Activated T-cell treated with anti-CD3 and anti-CD28 coated beads, Interleukin-2, amount 50 U/mL, for 4 hours (primary cell): ENCODE results near the gene GAGE12J. TPM values are rescaled to one million over a fixed set of nuclear protein-coding genes. Genes with fewer than 3 reads are reported as not detected.
"Not testable (repeated sequence)": the region's sequence is repeated elsewhere in the genome, so short reads cannot be mapped to it uniquely, and the experiment has no call there.

Source experiments
- ATAC-seq, 2 donors: fragments of 200-7000 bp; cut with Tn5 transposase; one replicate each; pipeline ENCODE4 v1.10.0; 2021
- DNase-seq: peaks from one replicate; pipeline ENCODE4 v3.0.0-alpha.2; 2020
- H3K27me3 Mint-ChIP-seq: one replicate; pipeline ENCODE4 v1.8.0; 2021; ENCODE audit warnings: low read depth, mixed read lengths
- H3K36me3 Mint-ChIP-seq: one replicate; pipeline ENCODE4 v1.8.0; 2022; ENCODE audit warnings: mixed read lengths; ENCODE audit not compliant: insufficient read depth
- H3K4me1 Mint-ChIP-seq: one replicate; pipeline ENCODE4 v1.8.0; 2021; ENCODE audit warnings: low read depth, mixed read lengths
- H3K4me3 Mint-ChIP-seq: one replicate; pipeline ENCODE4 v1.8.0; 2021; ENCODE audit warnings: mild to moderate bottlenecking, moderate library complexity, mixed read lengths
- H3K9me3 Mint-ChIP-seq: one replicate; pipeline ENCODE4 v1.8.0; 2021; ENCODE audit warnings: mixed read lengths
- total RNA-seq, 3 donors: library from RNA; stranded (reverse); gene quantifications; one replicate each; pipeline ENCODE4 v1.2.1, GENCODE V29; 2021

GAGE12J gene
- total RNA-seq, 3 donors from 2014 or later: not detected

DNA sequence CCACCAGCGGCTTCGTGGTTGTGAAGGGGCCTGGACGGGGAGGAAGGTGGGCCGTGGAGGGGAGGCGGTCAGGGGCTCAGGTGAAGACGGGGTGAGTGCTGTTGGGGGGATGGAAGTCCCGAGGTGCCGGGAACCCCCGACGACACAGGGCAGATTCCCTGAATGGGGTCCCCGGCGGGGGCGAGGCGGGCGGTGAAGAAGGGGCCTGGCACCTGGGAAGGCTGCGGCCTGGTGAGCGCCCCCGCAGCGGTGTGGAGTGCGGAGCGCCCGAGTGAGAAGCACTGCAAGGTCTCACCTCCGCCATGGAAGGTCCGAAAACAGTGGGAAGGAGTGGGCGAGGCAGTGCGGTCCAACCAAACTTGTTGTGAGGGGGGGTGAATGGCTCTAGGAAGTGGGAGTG lies 10.0 kb downstream of the GAGE12J start:
- not testable (repeated sequence) for H3K9me3 Mint-ChIP-seq, H3K4me1 Mint-ChIP-seq, ATAC-seq, H3K36me3 Mint-ChIP-seq, H3K27me3 Mint-ChIP-seq, H3K4me3 Mint-ChIP-seq
- DNase-seq: peak; percentile 32

DNA sequence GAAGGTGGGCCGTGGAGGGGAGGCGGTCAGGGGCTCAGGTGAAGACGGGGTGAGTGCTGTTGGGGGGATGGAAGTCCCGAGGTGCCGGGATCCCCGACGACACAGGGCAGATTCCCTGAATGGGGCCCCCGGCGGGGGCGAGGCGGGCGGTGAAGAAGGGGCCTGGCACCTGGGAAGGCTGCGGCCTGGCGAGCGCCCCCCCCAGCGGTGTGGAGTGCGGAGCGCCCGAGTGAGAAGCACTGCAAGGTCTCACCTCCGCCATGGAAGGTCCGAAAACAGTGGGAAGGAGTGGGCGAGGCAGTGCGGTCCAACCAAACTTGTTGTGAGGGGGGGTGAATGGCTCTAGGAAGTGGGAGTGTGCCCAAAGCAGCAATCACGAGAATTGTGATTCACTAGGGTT lies 19.6 kb downstream of the GAGE12J start:
- DNase-seq, H3K36me3 Mint-ChIP-seq, H3K4me1 Mint-ChIP-seq, ATAC-seq, H3K9me3 Mint-ChIP-seq, H3K27me3 Mint-ChIP-seq, H3K4me3 Mint-ChIP-seq: not testable (repeated sequence)

DNA sequence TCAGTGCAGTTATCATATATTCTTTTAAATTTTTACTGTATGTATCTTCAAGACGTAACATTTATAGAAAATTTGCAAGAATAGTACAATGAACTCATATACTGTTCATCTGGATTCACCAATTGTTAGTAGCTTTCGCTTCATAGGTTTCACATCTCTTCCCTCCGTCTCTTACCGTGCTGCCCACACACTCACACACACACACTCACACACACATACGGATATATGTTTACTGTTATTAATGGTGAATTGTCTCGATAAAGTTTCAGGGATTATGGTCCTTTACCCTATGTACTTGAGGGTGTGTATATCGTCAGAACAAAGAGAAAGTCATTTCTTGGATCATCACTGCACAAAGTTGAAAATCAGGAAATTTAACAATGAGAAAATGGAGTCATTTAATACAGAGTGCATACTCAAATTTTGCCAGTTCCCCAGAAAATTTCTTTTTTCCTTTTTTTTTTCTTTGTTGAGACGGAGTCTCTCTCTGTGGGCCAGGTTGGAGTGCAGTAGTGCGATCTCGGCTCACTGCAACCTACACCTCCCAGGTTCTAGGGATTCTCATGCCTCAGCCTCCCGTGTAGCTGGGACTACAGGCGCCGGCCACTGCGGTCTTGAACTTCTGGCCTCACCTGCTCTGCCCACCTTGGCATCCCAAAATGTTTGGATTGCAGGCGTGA lies 22.8 kb downstream of the GAGE12J start:
- H3K36me3 Mint-ChIP-seq, DNase-seq, H3K4me3 Mint-ChIP-seq: not testable (repeated sequence)

DNA sequence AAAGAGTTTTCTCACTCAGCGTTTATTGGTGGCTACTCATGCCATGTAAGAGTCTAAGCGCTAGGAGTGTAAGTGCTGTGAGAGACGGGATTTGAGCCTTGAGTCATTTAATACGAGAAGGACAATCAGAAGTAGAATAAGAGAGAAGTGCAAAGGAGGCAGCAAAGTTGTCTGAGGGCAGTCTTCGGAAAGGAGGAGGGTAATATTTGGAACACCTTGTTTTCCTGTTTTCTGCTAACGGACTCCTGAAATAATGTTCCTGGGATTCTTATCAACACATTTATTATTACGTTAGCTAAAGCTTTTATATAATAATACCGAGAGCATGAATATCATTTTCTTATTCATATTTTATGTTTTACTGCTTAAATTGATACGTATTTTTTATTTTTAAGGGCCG lies 23.6 kb downstream of the GAGE12J start:
- H3K9me3 Mint-ChIP-seq, ATAC-seq, DNase-seq, H3K36me3 Mint-ChIP-seq, H3K4me3 Mint-ChIP-seq, H3K4me1 Mint-ChIP-seq, H3K27me3 Mint-ChIP-seq: not testable (repeated sequence)

More for the DNA sequence above, 22.8 kb downstream of the GAGE12J start:
- not testable (repeated sequence) for H3K9me3 Mint-ChIP-seq, H3K27me3 Mint-ChIP-seq, H3K4me1 Mint-ChIP-seq, ATAC-seq

DNA sequence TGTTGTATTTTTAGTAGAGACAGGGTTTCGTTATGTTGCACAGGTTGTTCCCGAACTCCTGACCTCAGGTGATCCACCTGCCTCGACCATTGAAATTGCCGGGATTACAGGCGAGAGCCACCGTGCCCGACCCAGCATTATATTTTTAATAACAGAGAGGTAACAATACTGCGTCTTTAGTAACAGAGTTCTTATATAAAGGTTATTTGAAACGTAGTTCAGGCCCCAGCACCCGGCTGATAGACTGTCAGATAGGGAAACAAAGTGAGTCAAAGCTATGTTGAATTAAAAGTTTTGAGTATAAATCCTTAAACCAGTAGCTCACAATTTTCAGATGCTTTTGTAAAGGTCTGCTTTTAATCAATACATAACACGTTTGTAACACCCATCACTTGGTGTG lies 24.3 kb downstream of the GAGE12J start:
- H3K27me3 Mint-ChIP-seq, DNase-seq, H3K36me3 Mint-ChIP-seq: not testable (repeated sequence)

More for the DNA sequence above, 24.3 kb downstream of the GAGE12J start:
- H3K9me3 Mint-ChIP-seq, H3K4me1 Mint-ChIP-seq, ATAC-seq, H3K4me3 Mint-ChIP-seq: not testable (repeated sequence)

Other genes starting within 250 kb of the GAGE12J start
- 10 to 100 TPM; 10.5 to 12.7 (median 11.4) TPM for gene PRAF2, start 248.0 kb upstream of the GAGE12J start, total RNA-seq
- 10 to 100 TPM; 31.0 to 37.9 (median 36.5) TPM for gene WDR45, start 242.2 kb upstream of the GAGE12J start, total RNA-seq
- 10 to 100 TPM; 21.2 to 28.4 (median 24.6) TPM for gene GPKOW, start 198.3 kb upstream of the GAGE12J start, total RNA-seq
- gene MAGIX, start 159.3 kb upstream of the GAGE12J start, total RNA-seq: 1 to 10 TPM in 1 of 3 donors, under 1 TPM in 2; 0.81 to 1.6 (median 0.84) TPM
- 100 to 1,000 TPM; 111 to 134 (median 126) TPM for gene PLP2, start 150.1 kb upstream of the GAGE12J start, total RNA-seq
- 10 to 100 TPM in 2 of 3 donors, 1 to 10 TPM in 1; 9.2 to 11.7 (median 10.3) TPM for gene PRICKLE3, start 135.7 kb upstream of the GAGE12J start, total RNA-seq
- 1 to 10 TPM; 3.1 to 5.3 (median 3.8) TPM for gene SYP, start 121.8 kb upstream of the GAGE12J start, total RNA-seq
- gene CACNA1F, start 88.7 kb upstream of the GAGE12J start, total RNA-seq: under 1 TPM in 2 of 3 donors, not detected in 1; 0.13 to 0.19 TPM
- gene CCDC22, start 86.6 kb upstream of the GAGE12J start, total RNA-seq: 10 to 100 TPM; 22.7 to 23.4 (median 22.8) TPM
- gene FOXP3, start 57.3 kb upstream of the GAGE12J start, total RNA-seq: 10 to 100 TPM; 14.7 to 18.5 (median 16.1) TPM
- gene PPP1R3F, start 52.2 kb upstream of the GAGE12J start, total RNA-seq: 1 to 10 TPM; 2.4 to 3.4 (median 3.1) TPM
- not detected for gene GAGE10, start 18.4 kb upstream of the GAGE12J start, total RNA-seq
- gene GAGE13, start 9.5 kb downstream of the GAGE12J start, total RNA-seq: not detected
- not detected for gene GAGE12C, start 210.1 kb downstream of the GAGE12J start, total RNA-seq
- gene GAGE12D, start 219.7 kb downstream of the GAGE12J start, total RNA-seq: not detected
- not detected for gene GAGE12E, start 229.3 kb downstream of the GAGE12J start, total RNA-seq
- under 1 TPM in 1 of 3 donors, not detected in 2; 0.42 TPM for gene GAGE12F, start 238.8 kb downstream of the GAGE12J start, total RNA-seq
- gene GAGE12G, start 248.4 kb downstream of the GAGE12J start, total RNA-seq: under 1 TPM in 1 of 3 donors, not detected in 2; 0.42 TPM